HG02840 (cell line): ENCODE data around the gene FAM13A.

ENCODE experiments used
- ATAC-seq: cut with Tn5 transposase; IDR thresholded peaks from one replicate; pipeline ENCODE4 v1.9.1; 2021; ENCODE audit warnings: mild to moderate bottlenecking, moderate library complexity, moderate number of reproducible peaks; ENCODE audit not compliant: unreplicated experiment, low FRiP score

The FAM13A gene

GRCh38 chr4:88794087-88794690, 262.8 kb downstream of the FAM13A start:
- no peak for ATAC-seq

- no peak for ATAC-seq
Observed at GRCh38 chr4:88793475-88793874, 263.5 kb downstream of the FAM13A start.

GRCh38 chr4:88792821-88793220, 264.2 kb downstream of the FAM13A start:
- no peak for ATAC-seq

DNA sequence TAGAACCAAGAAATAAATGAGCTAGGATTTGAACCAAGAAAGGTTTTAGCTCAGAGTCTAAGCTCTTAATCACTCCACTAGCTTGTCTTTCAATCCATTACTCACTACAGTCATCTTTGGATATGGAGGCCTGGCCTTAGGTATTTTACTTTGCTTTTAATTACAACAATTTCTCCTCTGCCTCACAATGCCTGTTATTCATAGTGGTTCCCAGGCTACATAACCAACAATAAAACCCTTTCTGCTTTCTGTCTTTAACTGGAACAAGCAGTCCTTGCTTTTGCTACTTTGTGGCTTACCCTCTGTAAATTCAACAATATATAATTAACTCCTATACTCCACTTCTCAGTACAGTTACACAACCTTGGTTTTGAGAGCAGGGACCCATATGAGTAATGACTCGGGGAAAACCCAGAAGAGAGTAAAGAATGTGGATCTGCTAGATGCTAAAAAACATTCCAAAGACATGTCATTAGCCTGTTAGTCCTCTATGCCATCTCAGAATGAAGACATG, 264.7 kb downstream of the FAM13A start:
- ATAC-seq, result peak; percentile 96

GRCh38 chr4:88791274-88791673, 265.7 kb downstream of the FAM13A start:
- ATAC-seq, result no peak

GRCh38 chr4:88788895-88789294, 268.1 kb downstream of the FAM13A start:
- ATAC-seq, result no peak

- ATAC-seq, result no peak
Observed at GRCh38 chr4:88788424-88788823, 268.6 kb downstream of the FAM13A start.

- ATAC-seq, result no peak
Observed at GRCh38 chr4:88786011-88786410, 271.0 kb downstream of the FAM13A start.

DNA sequence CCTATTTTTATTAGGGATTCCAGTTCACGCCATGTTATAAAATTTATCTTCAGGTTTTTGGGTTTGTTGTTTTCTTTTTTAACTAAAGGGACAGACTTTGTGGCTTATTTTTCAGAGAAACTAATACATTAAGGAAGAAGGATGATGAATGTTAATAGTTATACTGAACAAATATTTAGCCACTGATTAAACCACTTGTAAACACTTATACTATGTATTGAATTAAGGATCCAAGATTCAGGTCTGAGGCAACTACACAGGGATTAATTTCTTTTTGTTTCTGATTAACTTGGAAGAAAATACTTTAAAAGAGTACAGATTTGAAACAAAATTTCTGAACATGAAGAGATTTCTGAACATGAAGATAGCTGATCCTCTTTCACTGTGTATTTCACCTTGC, 276.6 kb downstream of the FAM13A start:
- ATAC-seq, result no peak

- ATAC-seq, result no peak
Observed at GRCh38 chr4:88779431-88779830, 277.6 kb downstream of the FAM13A start.

DNA sequence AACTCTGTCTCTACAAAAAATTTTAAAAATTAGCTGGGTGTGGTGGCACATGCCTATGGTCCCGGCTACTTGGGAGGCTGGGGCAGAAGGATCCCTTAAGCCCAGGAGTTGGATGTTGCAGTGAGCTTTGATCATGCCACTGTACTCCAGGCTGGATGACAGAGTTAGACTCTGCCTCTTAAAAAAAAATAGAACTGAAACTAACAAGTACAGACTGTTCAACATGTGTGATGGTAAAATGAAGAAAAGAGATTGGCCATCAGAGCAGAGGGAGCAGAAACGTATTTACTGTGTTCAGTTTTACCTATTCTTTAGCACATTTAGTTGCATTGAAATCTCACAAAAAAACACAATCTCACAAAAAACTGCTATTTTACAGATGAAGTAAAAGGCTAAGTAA, 281.5 kb downstream of the FAM13A start:
- no peak for ATAC-seq

DNA sequence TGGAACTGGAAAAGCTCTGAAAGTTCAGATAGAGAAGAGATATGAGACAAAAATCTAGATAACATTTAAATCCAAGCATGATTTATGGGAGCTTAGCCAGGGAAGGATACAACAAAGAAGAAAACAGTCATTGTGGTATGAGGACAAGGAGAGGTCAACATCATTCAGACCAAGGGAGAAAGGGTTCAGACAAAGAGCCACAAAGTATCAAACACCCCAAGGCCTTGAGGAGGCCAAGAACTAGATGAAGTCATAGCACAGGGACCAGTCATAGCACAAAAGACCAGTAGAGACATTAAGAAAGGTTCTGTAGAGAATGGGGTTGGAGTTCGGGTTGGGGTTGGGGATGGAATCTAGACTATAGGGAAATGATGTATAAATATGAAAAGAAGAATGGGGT, 282.0 kb downstream of the FAM13A start:
- no peak for ATAC-seq

DNA sequence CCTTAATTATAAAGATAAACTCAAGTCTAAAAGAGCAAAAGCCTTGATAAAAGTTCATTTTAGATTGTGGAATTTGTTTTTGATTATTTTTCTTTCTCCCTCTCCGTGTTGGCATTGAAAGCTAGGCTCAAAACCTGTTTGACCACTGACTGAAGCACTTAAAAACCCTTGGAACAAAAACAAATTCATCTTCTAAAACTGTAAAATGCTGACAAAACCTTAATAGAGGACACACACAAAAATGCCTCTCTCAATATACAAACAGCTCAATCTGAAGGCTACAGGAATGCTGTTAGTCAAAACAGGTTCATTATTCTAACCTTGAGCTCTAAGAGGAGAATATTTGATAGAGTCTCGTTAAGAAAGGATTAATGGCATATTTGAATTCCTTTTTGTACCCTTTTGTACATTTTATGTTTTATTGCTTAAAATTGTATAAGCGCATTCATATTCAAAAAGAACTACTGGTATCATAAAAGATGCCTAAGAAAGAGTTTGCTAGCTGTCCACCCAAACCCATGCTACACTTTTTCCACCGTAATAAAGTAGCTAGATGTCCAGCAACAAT, 285.0 kb downstream of the FAM13A start:
- ATAC-seq, result no peak

- ATAC-seq, result no peak
Observed at GRCh38 chr4:88765729-88766128, 291.3 kb downstream of the FAM13A start.

- ATAC-seq, result no peak
Observed at GRCh38 chr4:88763075-88763474, 293.9 kb downstream of the FAM13A start.

- no peak for ATAC-seq
Observed at GRCh38 chr4:88761861-88762523, 295.0 kb downstream of the FAM13A start.

DNA sequence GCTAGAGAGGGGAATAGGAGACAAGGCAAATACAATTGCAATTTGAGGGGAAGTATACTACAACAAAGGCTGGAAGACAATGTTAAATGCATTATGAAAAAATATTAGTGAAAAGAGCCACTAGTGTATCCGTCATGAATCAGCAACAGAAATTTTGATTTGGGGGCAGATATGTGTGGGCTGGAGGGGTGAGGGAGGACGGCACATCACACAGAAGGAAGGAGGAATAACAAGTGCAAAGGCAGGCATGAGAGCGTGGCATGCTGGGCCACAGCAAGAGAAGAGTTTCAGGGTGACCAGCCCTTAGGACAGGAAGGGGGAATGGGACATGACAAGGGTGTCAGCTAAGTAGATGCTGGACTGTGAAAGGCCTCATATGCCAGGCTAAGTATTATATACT, 295.6 kb downstream of the FAM13A start:
- no peak for ATAC-seq

DNA sequence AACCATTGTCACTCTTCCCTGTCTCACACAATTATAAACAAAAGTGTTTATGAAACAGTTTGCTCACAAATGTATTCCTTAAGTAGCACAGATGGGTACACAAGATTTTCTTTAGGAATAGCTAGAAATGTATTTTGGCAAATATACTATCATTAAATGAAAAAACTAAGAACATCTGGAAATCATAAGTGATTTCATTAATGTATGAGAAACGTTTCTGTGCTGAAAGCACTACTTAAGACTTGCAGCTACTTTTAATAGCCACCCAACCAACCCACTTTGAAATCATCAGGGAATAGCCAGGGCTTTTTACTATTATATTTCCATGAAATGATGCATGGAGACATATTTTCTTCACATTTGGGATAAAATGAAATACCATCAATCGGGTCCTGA, 297.1 kb downstream of the FAM13A start:
- no peak for ATAC-seq

DNA sequence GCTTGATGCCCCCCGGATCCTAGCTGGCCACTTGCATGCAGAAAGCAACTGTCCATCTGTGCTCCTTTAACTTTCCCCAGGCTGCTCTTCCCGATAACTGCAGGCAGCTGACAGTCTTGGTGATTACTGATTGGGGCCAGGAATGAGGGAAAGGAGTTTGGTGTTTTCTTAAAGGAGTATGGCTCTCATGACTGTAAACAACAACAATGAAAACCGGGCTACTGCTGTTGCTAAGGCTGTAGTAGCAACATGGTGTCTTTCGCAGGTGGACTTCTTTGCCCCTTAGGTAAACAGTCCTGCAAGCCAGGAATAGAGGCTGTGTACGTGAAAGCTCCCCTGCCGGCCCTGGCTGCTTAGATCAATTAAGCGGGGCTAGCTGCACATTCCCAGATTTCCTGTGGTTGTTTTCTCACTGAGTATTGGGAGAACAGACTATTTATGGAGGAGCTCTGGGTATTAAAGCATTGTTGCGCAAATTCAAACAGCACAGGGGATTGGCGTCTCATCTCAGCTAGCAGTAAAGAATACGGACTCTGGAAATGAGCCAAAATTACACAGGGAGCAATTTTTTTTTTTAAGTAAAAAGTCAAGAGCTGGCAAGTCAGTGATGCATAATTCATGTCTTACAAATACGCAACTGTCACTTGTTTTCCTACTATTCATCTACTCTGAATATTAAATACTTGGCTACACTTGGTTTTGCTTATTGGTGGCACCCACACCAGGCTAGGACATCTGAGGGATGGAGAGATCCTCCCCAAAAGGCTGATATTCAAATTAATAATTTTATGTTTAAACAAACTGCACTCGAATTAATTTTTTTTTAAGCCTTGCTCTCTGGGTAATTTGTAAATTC, 297.7 kb downstream of the FAM13A start:
- no peak for ATAC-seq

DNA sequence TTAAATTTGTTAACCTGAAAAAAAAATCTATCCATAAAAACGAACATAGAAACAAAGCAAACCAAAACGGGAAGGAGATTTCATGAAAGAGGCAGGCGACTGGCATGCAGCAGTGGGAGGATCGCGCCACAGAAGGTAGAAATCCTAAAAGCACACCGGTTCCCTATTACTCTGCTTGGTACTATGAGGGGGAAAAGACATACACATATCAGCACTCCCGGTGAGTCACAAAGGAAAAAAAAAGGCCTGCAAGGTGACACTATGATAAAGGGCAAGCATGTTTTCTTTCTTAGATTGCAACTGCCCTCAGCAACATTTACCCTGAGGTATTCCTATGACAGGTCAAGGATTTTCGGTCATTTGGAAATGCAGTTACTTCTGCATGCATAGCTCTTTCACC, 298.7 kb downstream of the FAM13A start:
- no peak for ATAC-seq

DNA sequence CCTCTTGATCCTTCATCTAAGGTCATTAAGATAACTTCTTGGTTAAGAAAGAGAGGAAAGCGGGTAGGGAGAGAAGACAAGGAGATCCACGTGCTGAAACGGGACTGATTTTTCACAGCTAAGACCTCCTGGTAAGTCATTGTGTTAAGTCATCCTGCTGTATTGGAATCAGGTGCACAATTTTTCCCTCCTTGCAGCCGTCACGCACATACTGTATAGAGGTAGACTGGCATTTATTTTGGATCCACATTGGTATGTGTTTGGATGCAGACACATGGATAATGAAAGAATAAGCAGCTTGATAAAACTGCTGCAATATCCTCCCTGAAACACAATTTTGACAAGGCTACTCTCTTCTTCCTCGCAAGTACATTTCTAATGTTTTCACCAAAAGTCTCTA, 299.2 kb downstream of the FAM13A start:
- ATAC-seq, result no peak
